ENCODE data around the gene CCDC50. TPM values are rescaled to one million over a fixed set of nuclear protein-coding genes. Genes with fewer than 3 reads are reported as not detected.

Gene CCDC50
- total RNA-seq, 1 experiment from 2014 or later: 47.8 TPM

GRCh38 chr3:191328383-191328961, 722 bp upstream of the CCDC50 start:
- no peaks in the 10 kb centered on the region for H3K9me2 ChIP-seq (ENCODE audit: insufficient read depth)
- H3K27ac ChIP-seq (ENCODE audit: low read depth, low read length): peak overlapping the region; percentile 90
- TF ChIP-seq RAD21 (IDR thresholded peaks at IDR 0.05; ENCODE audit: low read depth): no peak
- no peak for TF ChIP-seq POLR2AphosphoS5 (IDR thresholded peaks at IDR 0.05; ENCODE audit: low read depth, low read length)
- TF ChIP-seq YY1 (IDR thresholded peaks at IDR 0.05; ENCODE audit: extremely low read depth, insufficient replicate concordance, low read depth, low read length): no peak
- TF ChIP-seq ELF1 (IDR thresholded peaks at IDR 0.05; ENCODE audit: borderline replicate concordance, low read depth): no peak
- no peak for TF ChIP-seq EZH2phosphoT487 (IDR thresholded peaks at IDR 0.05; ENCODE audit: borderline replicate concordance)
- TF ChIP-seq FOSL1 (IDR thresholded peaks at IDR 0.05; ENCODE audit: low read depth): peak; percentile 26; the same call in 1 of the 2 replicates
- H2AFZ ChIP-seq (ENCODE audit: low read depth, low read length, poor library complexity, severe bottlenecking): peak overlapping the region; percentile 47
- no peaks in the 10 kb centered on the region for H3K27me3 ChIP-seq (ENCODE audit: insufficient read depth, low read length)
- intact Hi-C loops (cut with micrococcal nuclease): no loop called here
- no peaks in the 10 kb centered on the region for H4K20me1 ChIP-seq (ENCODE audit: insufficient read depth)
- peak overlapping the region; percentile 92 for H3K4me2 ChIP-seq (ENCODE audit: low read length)
- no peaks in the 10 kb centered on the region for H3K9me3 ChIP-seq (ENCODE audit: control insufficient read depth in 1 of 2, insufficient read depth in 1 of 2, low read depth in 1 of 2, low read length in 2 of 2)
- ChIA-PET POLR2A (interaction anchor here (0.8 to 1.0 kb wide), 2 partner anchors 9 to 12 kb away, joined by 3 read pairs; no protein-coding TSS in a partner anchor), CTCF (no interaction called here), RAD21 (ENCODE audit: low non-redundant PET in 1 of 2, low total read pairs in 2 of 2, uncharacterized antibody in 2 of 2, unreplicated experiment in 2 of 2) (no interaction called here)
- BruUV-seq (replicated peaks): TSS peak; percentile 60
- peak; percentile 29 for ATAC-seq
- H3K9ac ChIP-seq (ENCODE audit: low read length): peak overlapping the region; percentile 84
- H3K36me3 ChIP-seq (ENCODE audit: control insufficient read depth in 1 of 2, insufficient read depth in 2 of 2, low read length in 2 of 2): no peaks in the 10 kb centered on the region
- DNase-seq (ENCODE audit: low read depth, low spot score): no peak
- H3K4me1 ChIP-seq (ENCODE audit: control insufficient read depth in 1 of 2, insufficient read depth in 2 of 2, low read length in 2 of 2): peaks cover 34 to 52% of the 10 kb centered on the region in 2 experiments
- H3K4me3 ChIP-seq (replicated peaks in 1 of 2; ENCODE audit: low read depth in 1 of 2, low read length in 2 of 2): peak overlapping the region; percentile 75 to 82
- H3K79me2 ChIP-seq (ENCODE audit: insufficient read depth, low read length): peaks cover 42% of the 10 kb centered on the region

DNA sequence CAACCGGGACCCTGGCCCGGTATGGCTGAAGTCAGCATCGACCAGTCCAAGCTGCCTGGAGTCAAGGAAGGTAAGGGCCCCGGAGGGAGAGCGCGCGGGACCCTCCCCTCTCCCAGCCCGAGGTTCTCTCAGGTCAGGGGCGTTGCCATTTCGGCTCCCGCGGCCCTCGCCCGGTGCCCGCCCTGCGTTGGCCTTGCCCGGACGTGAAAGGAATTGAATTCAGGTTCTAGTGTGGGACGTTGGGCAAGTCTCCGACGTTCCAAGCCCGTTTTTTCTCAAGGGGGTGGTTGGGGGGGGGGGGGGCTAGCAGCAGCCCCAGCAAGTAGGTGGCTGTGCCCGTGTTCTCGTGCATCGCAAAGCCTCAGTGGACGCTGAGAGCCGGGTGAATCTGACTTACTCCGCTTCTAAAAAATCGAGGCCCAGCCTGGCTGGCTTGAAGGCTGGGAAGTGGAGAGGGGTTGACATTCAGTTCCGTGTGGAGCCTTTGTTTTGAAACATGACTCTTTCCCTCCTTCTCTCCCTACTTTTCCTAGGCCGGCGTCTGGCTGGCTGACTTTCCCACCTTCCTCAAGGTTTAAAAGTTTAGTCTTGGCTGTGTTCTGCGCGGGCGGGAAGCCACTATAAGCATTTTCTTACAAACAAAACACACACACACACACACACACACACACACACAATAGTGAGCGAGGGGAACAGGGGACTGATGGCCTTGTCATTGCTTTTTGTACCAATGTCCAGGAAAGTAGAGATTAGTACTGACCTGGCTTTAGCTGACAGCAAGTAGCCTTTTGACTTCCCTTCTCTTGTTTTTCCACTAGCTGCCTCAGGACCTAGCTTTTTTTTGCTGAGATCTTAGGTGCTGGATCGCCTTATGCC, 698 bp downstream of the CCDC50 start, which contains the start of gene UTS2B:
UTS2B (minus strand) TSS at position 873 of the 876 bp plus-strand sequence. CDS start 48,337 bp downstream, outside the sequence.
- Histone ChIP-seq H3K27ac (ENCODE audit: low read depth, low read length) (peak within 1 kb of the TSS; percentile 90), H3K79me2 (ENCODE audit: insufficient read depth, low read length) (peaks cover 56% of the 10 kb centered on the region), H4K20me1 (ENCODE audit: insufficient read depth) (no peaks in the 10 kb centered on the region), H3K4me2 (ENCODE audit: low read length) (peak within 1 kb of the TSS; percentile 92), H2AFZ (ENCODE audit: low read depth, low read length, poor library complexity, severe bottlenecking) (no peak within 1 kb of the TSS), H3K27me3 (ENCODE audit: insufficient read depth, low read length) (no peaks in the 10 kb centered on the region), H3K4me3 (replicated peaks in 1 of 2; ENCODE audit: low read depth in 1 of 2, low read length in 2 of 2) (peak within 1 kb of the TSS; percentile 75 to 82), H3K9me2 (ENCODE audit: insufficient read depth) (no peaks in the 10 kb centered on the region), H3K4me1 (ENCODE audit: control insufficient read depth in 1 of 2, insufficient read depth in 2 of 2, low read length in 2 of 2) (peaks cover 45 to 66% of the 10 kb centered on the region in 2 experiments), H3K36me3 (ENCODE audit: control insufficient read depth in 1 of 2, insufficient read depth in 2 of 2, low read length in 2 of 2) (no peaks in the 10 kb centered on the region), H3K9me3 (ENCODE audit: control insufficient read depth in 1 of 2, insufficient read depth in 1 of 2, low read depth in 1 of 2, low read length in 2 of 2) (no peaks in the 10 kb centered on the region), H3K9ac (ENCODE audit: low read length) (peak within 1 kb of the TSS; percentile 84)
- ATAC-seq: peak; percentile 53
- intact Hi-C loops (cut with micrococcal nuclease): loop anchor here (5.0 kb wide), 1 partner anchor 83 kb away; no protein-coding TSS in a partner anchor
- TF ChIP-seq ZNF274 (IDR thresholded peaks at IDR 0.05; ENCODE audit: low read depth, low read length): no peak
- TF ChIP-seq RAD21 (IDR thresholded peaks at IDR 0.05; ENCODE audit: low read depth): no peak
- TF ChIP-seq, protein P1, sequence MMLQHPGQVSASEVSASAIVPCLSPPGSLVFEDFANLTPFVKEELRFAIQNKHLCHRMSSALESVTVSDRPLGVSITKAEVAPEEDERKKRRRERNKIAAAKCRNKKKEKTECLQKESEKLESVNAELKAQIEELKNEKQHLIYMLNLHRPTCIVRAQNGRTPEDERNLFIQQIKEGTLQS (IDR thresholded peaks at IDR 0.05): no peak
- peak; percentile 55 for TF ChIP-seq ZFX (IDR thresholded peaks at IDR 0.05)
- no TSS peak for BruUV-seq (replicated peaks)
- ChIA-PET POLR2A (interaction anchor here (1.0 kb wide), 1 partner anchor 10 kb away, joined by 3 read pairs; no protein-coding TSS in a partner anchor), RAD21 (ENCODE audit: low non-redundant PET in 1 of 2, low total read pairs in 2 of 2, uncharacterized antibody in 2 of 2, unreplicated experiment in 2 of 2) (no interaction called here), CTCF (no interaction called here)
- no peak for DNase-seq (ENCODE audit: low read depth, low spot score)

Measured in HCT116 (cell line).